ENCODE measurements around the gene STK39. TPM values are rescaled to one million over a fixed set of nuclear protein-coding genes. Genes with fewer than 3 reads are reported as not detected.

Gene STK39
- total and polyA plus RNA-seq, 2 donors (not counting 1 experiment from before 2014, with no cell fraction given) = 2.3 to 14.6 TPM

DNA sequence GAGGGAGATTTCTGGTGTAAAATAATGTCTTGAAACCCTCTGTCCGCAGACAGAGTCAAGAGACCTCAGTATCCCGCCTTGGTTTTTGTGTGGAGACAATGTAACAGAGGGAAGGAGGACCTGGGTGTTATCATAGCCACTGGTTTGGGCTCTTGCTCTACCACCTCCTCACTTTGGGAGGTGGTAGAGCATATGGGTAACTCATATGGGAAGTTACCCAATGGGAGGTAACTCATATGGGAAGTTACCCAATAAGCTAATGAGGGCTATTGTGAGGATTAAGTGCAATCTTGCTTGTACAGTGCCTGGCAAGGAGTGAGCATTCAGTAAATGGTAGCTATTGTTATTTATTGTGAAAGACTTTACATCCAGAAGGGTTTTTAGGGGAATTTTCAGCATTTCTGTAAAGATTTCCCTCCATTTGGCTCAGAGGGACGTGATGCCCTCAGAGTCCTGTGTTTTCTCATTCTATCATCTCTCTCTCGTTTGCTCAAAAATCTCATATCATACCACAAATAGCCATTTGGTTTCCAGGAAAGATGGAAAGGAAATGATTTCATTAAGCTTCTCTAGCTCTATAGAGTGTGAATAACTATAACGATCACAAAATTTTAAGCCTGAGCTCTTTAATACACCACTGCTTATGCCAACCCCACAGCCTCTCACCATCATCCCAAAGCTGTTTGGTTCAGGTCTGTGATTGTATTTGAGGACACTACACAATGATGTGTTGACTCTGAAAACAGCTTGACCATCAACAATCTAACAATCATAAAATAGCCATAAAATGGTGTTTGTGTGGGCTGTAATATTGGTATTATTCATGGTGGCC is 307.7 kb downstream of the STK39 start:
- 60% methylated on average over 1 of the region's 5 CpGs for WGBS (ENCODE audit: insufficient coverage)
- H3K27ac ChIP-seq (ENCODE audit: low read length in 2 of 2) = no peak overlapping the region
- Mint-ChIP-seq H3K9me3 (ENCODE audit: insufficient read depth) (no peaks in the 10 kb centered on the region), H3K4me1 (no peaks in the 10 kb centered on the region), H3K27me3 (peaks cover 7% of the 10 kb centered on the region), H3K27ac (no peak overlapping the region), H3K4me3 (no peak overlapping the region)
- POLR2A ChIA-PET = no interaction called here
- DNase-seq (no peak), ATAC-seq (ENCODE audit: low read depth) (no peak)
- peaks cover 0 to 2% (median 0%) of the 10 kb centered on the region in 3 donors for H3K9me3 ChIP-seq (ENCODE audit: control extremely low read depth in 1 of 3, control insufficient read depth in 2 of 3, insufficient read depth in 1 of 3, low read length in 2 of 3)
- no peak overlapping the region for H3K4me2 ChIP-seq (replicated peaks; ENCODE audit: low read depth, low read length, poor library complexity, severe bottlenecking)
- H2AFZ ChIP-seq (ENCODE audit: insufficient read depth, low read depth, low read length, poor library complexity, severe bottlenecking) = no peak overlapping the region
- CTCF ChIA-PET = interaction anchor here (1.0 kb wide), 1 partner anchor 179 kb away, joined by 3 read pairs; no protein-coding TSS in a partner anchor
- intact Hi-C loops (cut with micrococcal nuclease) = no loop called here
- H3K79me2 ChIP-seq (ENCODE audit: control insufficient read depth, insufficient read depth, low read length) = no peaks in the 10 kb centered on the region
- H3K9ac ChIP-seq (ENCODE audit: low read length) = no peak overlapping the region
- H3K36me3 ChIP-seq (replicated peaks in 1 of 2; ENCODE audit: control extremely low read depth in 1 of 2, control insufficient read depth in 1 of 2, extremely low read depth in 1 of 2, insufficient read depth in 2 of 2, low read length in 1 of 2) = no peaks in the 10 kb centered on the region
- no peaks in the 10 kb centered on the region for H3K27me3 ChIP-seq (replicated peaks in 1 of 4; ENCODE audit: control extremely low read depth in 1 of 4, control insufficient read depth in 3 of 4, insufficient read depth in 4 of 4, low read length in 3 of 4)
- no peaks in the 10 kb centered on the region for H4K20me1 ChIP-seq (ENCODE audit: control insufficient read depth, insufficient read depth, low read length, poor library complexity, severe bottlenecking)
- H3K4me3 ChIP-seq (ENCODE audit: control extremely low read depth in 1 of 5, extremely low read depth in 1 of 5, insufficient read depth in 1 of 5, low read depth in 2 of 5, low read length in 4 of 5) = no peak overlapping the region
- TF ChIP-seq, protein P1, sequence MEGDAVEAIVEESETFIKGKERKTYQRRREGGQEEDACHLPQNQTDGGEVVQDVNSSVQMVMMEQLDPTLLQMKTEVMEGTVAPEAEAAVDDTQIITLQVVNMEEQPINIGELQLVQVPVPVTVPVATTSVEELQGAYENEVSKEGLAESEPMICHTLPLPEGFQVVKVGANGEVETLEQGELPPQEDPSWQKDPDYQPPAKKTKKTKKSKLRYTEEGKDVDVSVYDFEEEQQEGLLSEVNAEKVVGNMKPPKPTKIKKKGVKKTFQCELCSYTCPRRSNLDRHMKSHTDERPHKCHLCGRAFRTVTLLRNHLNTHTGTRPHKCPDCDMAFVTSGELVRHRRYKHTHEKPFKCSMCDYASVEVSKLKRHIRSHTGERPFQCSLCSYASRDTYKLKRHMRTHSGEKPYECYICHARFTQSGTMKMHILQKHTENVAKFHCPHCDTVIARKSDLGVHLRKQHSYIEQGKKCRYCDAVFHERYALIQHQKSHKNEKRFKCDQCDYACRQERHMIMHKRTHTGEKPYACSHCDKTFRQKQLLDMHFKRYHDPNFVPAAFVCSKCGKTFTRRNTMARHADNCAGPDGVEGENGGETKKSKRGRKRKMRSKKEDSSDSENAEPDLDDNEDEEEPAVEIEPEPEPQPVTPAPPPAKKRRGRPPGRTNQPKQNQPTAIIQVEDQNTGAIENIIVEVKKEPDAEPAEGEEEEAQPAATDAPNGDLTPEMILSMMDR (IDR thresholded peaks at IDR 0.05) = no peak
- TF ChIP-seq EZH2 (IDR thresholded peaks at IDR 0.05; ENCODE audit: borderline replicate concordance, insufficient read depth, low read depth, low read length, poor library complexity, severe bottlenecking) = no peak
- no peaks in the 10 kb centered on the region for H3K4me1 ChIP-seq (ENCODE audit: control insufficient read depth in 2 of 2, insufficient read depth in 2 of 2, low read length in 2 of 2)

DNA sequence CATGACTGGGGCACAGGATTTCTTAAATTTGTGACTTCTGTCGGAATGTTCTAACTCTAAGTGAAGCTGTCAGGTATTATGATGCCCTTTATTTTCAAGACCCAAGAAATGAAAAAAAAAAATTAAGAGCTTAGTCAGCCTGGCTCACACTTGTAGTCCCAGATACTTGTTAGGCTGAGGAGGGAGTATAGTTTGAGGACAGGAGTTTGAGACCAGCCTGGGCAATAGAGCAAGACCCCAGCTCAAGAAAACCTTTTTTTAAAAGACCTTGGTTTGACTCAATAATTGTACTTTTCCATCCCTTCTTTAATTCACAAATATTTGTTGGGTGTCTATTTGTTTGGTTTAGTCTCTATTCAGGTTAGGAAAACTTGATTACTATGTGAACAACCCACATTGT is 310.0 kb downstream of the STK39 start:
- Histone ChIP-seq H3K9ac (ENCODE audit: low read length) (no peak overlapping the region), H3K9me3 (ENCODE audit: control extremely low read depth in 1 of 3, control insufficient read depth in 2 of 3, insufficient read depth in 1 of 3, low read length in 2 of 3) (peaks cover 0 to 2% (median 0%) of the 10 kb centered on the region in 3 donors), H4K20me1 (ENCODE audit: control insufficient read depth, insufficient read depth, low read length, poor library complexity, severe bottlenecking) (no peaks in the 10 kb centered on the region), H3K4me2 (replicated peaks; ENCODE audit: low read depth, low read length, poor library complexity, severe bottlenecking) (no peak overlapping the region), H3K4me3 (ENCODE audit: control extremely low read depth in 1 of 5, extremely low read depth in 1 of 5, insufficient read depth in 1 of 5, low read depth in 2 of 5, low read length in 4 of 5) (no peak overlapping the region), H3K27me3 (replicated peaks in 1 of 4; ENCODE audit: control extremely low read depth in 1 of 4, control insufficient read depth in 3 of 4, insufficient read depth in 4 of 4, low read length in 3 of 4) (no peaks in the 10 kb centered on the region), H3K79me2 (ENCODE audit: control insufficient read depth, insufficient read depth, low read length) (no peaks in the 10 kb centered on the region), H3K4me1 (ENCODE audit: control insufficient read depth in 2 of 2, insufficient read depth in 2 of 2, low read length in 2 of 2) (no peaks in the 10 kb centered on the region), H3K27ac (ENCODE audit: low read length in 2 of 2) (no peak overlapping the region), H2AFZ (ENCODE audit: insufficient read depth, low read depth, low read length, poor library complexity, severe bottlenecking) (no peak overlapping the region), H3K36me3 (replicated peaks in 1 of 2; ENCODE audit: control extremely low read depth in 1 of 2, control insufficient read depth in 1 of 2, extremely low read depth in 1 of 2, insufficient read depth in 2 of 2, low read length in 1 of 2) (no peaks in the 10 kb centered on the region)
- Mint-ChIP-seq H3K27me3 (peaks cover 7% of the 10 kb centered on the region), H3K4me3 (no peak overlapping the region), H3K27ac (no peak overlapping the region), H3K9me3 (ENCODE audit: insufficient read depth) (no peaks in the 10 kb centered on the region), H3K4me1 (no peaks in the 10 kb centered on the region)
- POLR2A ChIA-PET = no interaction called here
- CTCF ChIA-PET = interaction anchor here (0.6 kb wide), 1 partner anchor 22 kb away, joined by 3 read pairs; no protein-coding TSS in a partner anchor
- ATAC-seq (ENCODE audit: low read depth) = no peak
- 80% methylated on average over 1 of the region's 1 CpG for WGBS (ENCODE audit: insufficient coverage)
- no peak for DNase-seq
- TF ChIP-seq, protein P1 (IDR thresholded peaks at IDR 0.05) = no peak
- TF ChIP-seq EZH2 (IDR thresholded peaks at IDR 0.05; ENCODE audit: borderline replicate concordance, insufficient read depth, low read depth, low read length, poor library complexity, severe bottlenecking) = no peak
- intact Hi-C loops (cut with micrococcal nuclease) = no loop called here

Measured in B cell (primary cell).